Effector memory CD4-positive, alpha-beta T cell (primary cell): Measurements from ENCODE around the gene COL4A6.

Experiments
- DNase-seq, 3 donors: peaks; one replicate each; pipeline ENCODE4 v3.0.0-alpha.2; 2020
- H3K27ac ChIP-seq: 2 replicates; pipeline ENCODE4 v1.7.0; 2013; ENCODE audit warnings: mild to moderate bottlenecking, low read length, moderate library complexity; ENCODE audit not compliant: insufficient read depth, poor library complexity, severe bottlenecking
- H3K27me3 ChIP-seq: replicated peaks from 2 replicates; pipeline ENCODE4 v1.7.0; 2013; ENCODE audit warnings: mild to moderate bottlenecking, low read length; ENCODE audit not compliant: insufficient read depth, control insufficient read depth, poor library complexity, severe bottlenecking
- H3K36me3 ChIP-seq: 2 replicates; pipeline ENCODE4 v1.7.0; 2013; ENCODE audit warnings: mild to moderate bottlenecking, low read length, moderate library complexity; ENCODE audit not compliant: control insufficient read depth, insufficient read depth
- H3K4me1 ChIP-seq: 2 replicates; pipeline ENCODE4 v1.7.0; 2013; ENCODE audit warnings: low read length, mild to moderate bottlenecking; ENCODE audit not compliant: control insufficient read depth, insufficient read depth, poor library complexity, severe bottlenecking
- H3K4me3 ChIP-seq: 2 replicates; pipeline ENCODE4 v1.7.0; 2013; ENCODE audit warnings: low read length, low read depth, mild to moderate bottlenecking; ENCODE audit not compliant: insufficient read depth, poor library complexity, severe bottlenecking
- H3K9me3 ChIP-seq: 2 replicates; pipeline ENCODE4 v1.7.0; 2013; ENCODE audit warnings: mild to moderate bottlenecking, low read length, moderate library complexity; ENCODE audit not compliant: control insufficient read depth

Gene COL4A6

GRCh38 chrX:108310506-108310905, 127.7 kb downstream of the COL4A6 start:
- Histone ChIP-seq H3K27me3 (no peaks in the 10 kb centered on the region), H3K27ac (no peak overlapping the region), H3K9me3 (no peaks in the 10 kb centered on the region), H3K36me3 (no peaks in the 10 kb centered on the region), H3K4me1 (no peaks in the 10 kb centered on the region), H3K4me3 (no peak overlapping the region)
- DNase-seq = no peak

GRCh38 chrX:108309144-108309543, 129.1 kb downstream of the COL4A6 start:
- H3K27ac ChIP-seq = no peak overlapping the region
- H3K36me3 ChIP-seq = no peaks in the 10 kb centered on the region
- no peaks in the 10 kb centered on the region for H3K4me1 ChIP-seq
- no peak overlapping the region for H3K4me3 ChIP-seq
- H3K9me3 ChIP-seq = no peaks in the 10 kb centered on the region
- no peaks in the 10 kb centered on the region for H3K27me3 ChIP-seq
- DNase-seq = no peak

- DNase-seq = no peak
- H3K4me3 ChIP-seq = no peak overlapping the region
- H3K9me3 ChIP-seq = no peaks in the 10 kb centered on the region
- no peaks in the 10 kb centered on the region for H3K36me3 ChIP-seq
- no peaks in the 10 kb centered on the region for H3K4me1 ChIP-seq
- no peaks in the 10 kb centered on the region for H3K27me3 ChIP-seq
- no peak overlapping the region for H3K27ac ChIP-seq
These were observed 130.8 kb downstream of the COL4A6 start for GRCh38 chrX:108307132-108308085.

GRCh38 chrX:108306086-108306485, 132.1 kb downstream of the COL4A6 start:
- H3K36me3 ChIP-seq = no peaks in the 10 kb centered on the region
- no peaks in the 10 kb centered on the region for H3K9me3 ChIP-seq
- H3K27ac ChIP-seq = no peak overlapping the region
- H3K27me3 ChIP-seq = no peaks in the 10 kb centered on the region
- DNase-seq = no peak
- H3K4me1 ChIP-seq = no peaks in the 10 kb centered on the region
- no peak overlapping the region for H3K4me3 ChIP-seq

- DNase-seq = no peak
- no peaks in the 10 kb centered on the region for H3K9me3 ChIP-seq
- H3K4me3 ChIP-seq = no peak overlapping the region
- no peaks in the 10 kb centered on the region for H3K27me3 ChIP-seq
- H3K36me3 ChIP-seq = no peaks in the 10 kb centered on the region
- H3K27ac ChIP-seq = no peak overlapping the region
- no peaks in the 10 kb centered on the region for H3K4me1 ChIP-seq
These were observed 133.5 kb downstream of the COL4A6 start for GRCh38 chrX:108304757-108305156.

GRCh38 chrX:108304210-108304609, 134.0 kb downstream of the COL4A6 start:
- Histone ChIP-seq H3K36me3 (no peaks in the 10 kb centered on the region), H3K4me1 (no peaks in the 10 kb centered on the region), H3K9me3 (no peaks in the 10 kb centered on the region), H3K27ac (no peak overlapping the region), H3K4me3 (no peak overlapping the region), H3K27me3 (no peaks in the 10 kb centered on the region)
- DNase-seq = no peak

- Histone ChIP-seq H3K27me3 (no peaks in the 10 kb centered on the region), H3K9me3 (no peaks in the 10 kb centered on the region), H3K27ac (no peak overlapping the region), H3K36me3 (no peaks in the 10 kb centered on the region), H3K4me1 (no peaks in the 10 kb centered on the region), H3K4me3 (no peak overlapping the region)
- no peak for DNase-seq
These were observed 134.5 kb downstream of the COL4A6 start for GRCh38 chrX:108303682-108304081.

- H3K27me3 ChIP-seq = no peaks in the 10 kb centered on the region
- H3K9me3 ChIP-seq = no peaks in the 10 kb centered on the region
- H3K4me1 ChIP-seq = no peaks in the 10 kb centered on the region
- DNase-seq = no peak
- H3K4me3 ChIP-seq = no peak overlapping the region
- no peaks in the 10 kb centered on the region for H3K36me3 ChIP-seq
- no peak overlapping the region for H3K27ac ChIP-seq
These were observed 138.5 kb downstream of the COL4A6 start for GRCh38 chrX:108299704-108300103.

GRCh38 chrX:108299101-108299591, 139.1 kb downstream of the COL4A6 start:
- DNase-seq = no peak
- Histone ChIP-seq H3K27me3 (no peaks in the 10 kb centered on the region), H3K36me3 (no peaks in the 10 kb centered on the region), H3K4me1 (no peaks in the 10 kb centered on the region), H3K9me3 (no peaks in the 10 kb centered on the region), H3K4me3 (no peak overlapping the region), H3K27ac (no peak overlapping the region)

- DNase-seq = no peak
- Histone ChIP-seq H3K36me3 (no peaks in the 10 kb centered on the region), H3K4me1 (no peaks in the 10 kb centered on the region), H3K27ac (no peak overlapping the region), H3K27me3 (no peaks in the 10 kb centered on the region), H3K9me3 (no peaks in the 10 kb centered on the region), H3K4me3 (no peak overlapping the region)
These were observed 140.0 kb downstream of the COL4A6 start for GRCh38 chrX:108298165-108298602.
